ENCODE measurements around the gene POLR1C.
"Not testable (repeated sequence)": the region's sequence is repeated elsewhere in the genome, so short reads cannot be mapped to it uniquely, and the experiment has no call there.

Gene POLR1C
- total RNA-seq, result 24.2 to 39.9 reads per million in 2 donors

GRCh38 chr6:43516697-43517504 lies at the start of gene POLR1C, which contains the start of gene YIPF3:
POLR1C (plus strand) TSS chr6:43517089; CDS start chr6:43517110, 21 bp downstream.
YIPF3 (minus strand) TSS chr6:43516926; CDS start chr6:43516807, 119 bp downstream.
- peak; percentile 81 to 97 (median 94) for DNase-seq

GRCh38 chr6:43467265-43467664 lies 49.6 kb upstream of the POLR1C start:
- not testable (repeated sequence) for DNase-seq

GRCh38 chr6:43467752-43468151 lies 49.1 kb upstream of the POLR1C start:
- DNase-seq, result no peak

GRCh38 chr6:43468240-43468639 lies 48.6 kb upstream of the POLR1C start:
- no peak for DNase-seq

GRCh38 chr6:43468748-43469681 lies 47.9 kb upstream of the POLR1C start:
- no peak for DNase-seq

GRCh38 chr6:43469947-43470346 lies 46.9 kb upstream of the POLR1C start:
- peak in 1 of 5 experiments; percentile 34 for DNase-seq

GRCh38 chr6:43471399-43471798 lies 45.5 kb upstream of the POLR1C start:
- no peak for DNase-seq

GRCh38 chr6:43472515-43472914 lies 44.4 kb upstream of the POLR1C start:
- no peak for DNase-seq

GRCh38 chr6:43475516-43475915 lies 41.4 kb upstream of the POLR1C start:
- no peak for DNase-seq

- peak in 1 of 5 experiments; percentile 36 for DNase-seq
These were observed 40.1 kb upstream of the POLR1C start for GRCh38 chr6:43476746-43477145.

- DNase-seq, result peak; percentile 90 to 98 (median 94)
These were observed 39.5 kb upstream of the POLR1C start, which contains the start of gene TJAP1 for GRCh38 chr6:43477235-43478007. TJAP1 (plus strand) TSS chr6:43477570; CDS start chr6:43499002, 21,432 bp downstream.

GRCh38 chr6:43478008-43478372 lies 38.9 kb upstream of the POLR1C start:
- peak in 1 of 5 experiments; percentile 19 for DNase-seq

- no peak for DNase-seq
These were observed 35.8 kb upstream of the POLR1C start for GRCh38 chr6:43481075-43481474.

- DNase-seq, result no peak
These were observed 35.2 kb upstream of the POLR1C start for GRCh38 chr6:43481591-43482236.

- no peak for DNase-seq
These were observed 28.1 kb upstream of the POLR1C start for GRCh38 chr6:43488667-43489276.

GRCh38 chr6:43489277-43490072 lies 27.4 kb upstream of the POLR1C start:
- no peak for DNase-seq

- DNase-seq, result no peak
These were observed 26.4 kb upstream of the POLR1C start for GRCh38 chr6:43490523-43490939.

GRCh38 chr6:43491750-43492661 lies 24.9 kb upstream of the POLR1C start:
- no peak for DNase-seq

- DNase-seq, result no peak
These were observed 24.2 kb upstream of the POLR1C start for GRCh38 chr6:43492673-43493072.

Measured in T-helper 2 cell (primary cell).